ENCODE data around the gene NDP. TPM values are rescaled to one million over a fixed set of nuclear protein-coding genes. Genes with fewer than 3 reads are reported as not detected.

Gene NDP
- 0.60 TPM for polyA plus RNA-seq (2013, experiment 1 of 2)
- 0.76 TPM for polyA plus RNA-seq (2013, experiment 2 of 2)

- H3K9me3 ChIP-seq (ENCODE audit: insufficient read depth, low read depth, low read length), result no peaks in the 10 kb centered on the region
- WGBS, result 10% methylated on average over 26 of the region's 28 CpGs
- H3K4me3 ChIP-seq (ENCODE audit: low read length), result peak within 1 kb of the TSS; percentile 51
- peaks cover 19% of the 10 kb centered on the region for H3K27me3 ChIP-seq (ENCODE audit: insufficient read depth, low read length)
- H3K9ac ChIP-seq (ENCODE audit: low read depth, low read length), result peak within 1 kb of the TSS; percentile 59
- H3K36me3 ChIP-seq (ENCODE audit: insufficient read depth, low read length), result no peaks in the 10 kb centered on the region
- H3K27ac ChIP-seq (ENCODE audit: low read depth, low read length), result no peak within 1 kb of the TSS
- H3K4me1 ChIP-seq (ENCODE audit: insufficient read depth, low read length), result peaks cover 17% of the 10 kb centered on the region
These were observed at the start of gene NDP for GRCh38 chrX:43973249-43974099. Gene NDP (minus strand): TSS chrX:43973390. CDS start chrX:43958645, 14,745 bp downstream.

GRCh38 chrX:44022964-44023363 is 49.8 kb upstream of the NDP start:
- H3K36me3 ChIP-seq (ENCODE audit: insufficient read depth, low read length), result no peaks in the 10 kb centered on the region
- H3K9ac ChIP-seq (ENCODE audit: low read depth, low read length), result no peak overlapping the region
- WGBS, result 90% methylated on average over 2 of the region's 2 CpGs
- H3K9me3 ChIP-seq (ENCODE audit: insufficient read depth, low read depth, low read length), result no peaks in the 10 kb centered on the region
- no peaks in the 10 kb centered on the region for H3K4me1 ChIP-seq (ENCODE audit: insufficient read depth, low read length)
- H3K4me3 ChIP-seq (ENCODE audit: low read length), result no peak overlapping the region
- no peaks in the 10 kb centered on the region for H3K27me3 ChIP-seq (ENCODE audit: insufficient read depth, low read length)
- no peak overlapping the region for H3K27ac ChIP-seq (ENCODE audit: low read depth, low read length)

GRCh38 chrX:44020693-44021092 is 47.5 kb upstream of the NDP start:
- H3K9me3 ChIP-seq (ENCODE audit: insufficient read depth, low read depth, low read length), result no peaks in the 10 kb centered on the region
- 80% methylated on average over 1 of the region's 2 CpGs for WGBS
- no peak overlapping the region for H3K27ac ChIP-seq (ENCODE audit: low read depth, low read length)
- no peaks in the 10 kb centered on the region for H3K4me1 ChIP-seq (ENCODE audit: insufficient read depth, low read length)
- no peak overlapping the region for H3K9ac ChIP-seq (ENCODE audit: low read depth, low read length)
- no peaks in the 10 kb centered on the region for H3K27me3 ChIP-seq (ENCODE audit: insufficient read depth, low read length)
- H3K4me3 ChIP-seq (ENCODE audit: low read length), result no peak overlapping the region
- no peaks in the 10 kb centered on the region for H3K36me3 ChIP-seq (ENCODE audit: insufficient read depth, low read length)

- no peaks in the 10 kb centered on the region for H3K9me3 ChIP-seq (ENCODE audit: insufficient read depth, low read depth, low read length)
- H3K4me3 ChIP-seq (ENCODE audit: low read length), result no peak overlapping the region
- 98% methylated on average over 3 of the region's 3 CpGs for WGBS
- no peaks in the 10 kb centered on the region for H3K36me3 ChIP-seq (ENCODE audit: insufficient read depth, low read length)
- no peaks in the 10 kb centered on the region for H3K27me3 ChIP-seq (ENCODE audit: insufficient read depth, low read length)
- H3K4me1 ChIP-seq (ENCODE audit: insufficient read depth, low read length), result no peaks in the 10 kb centered on the region
- H3K27ac ChIP-seq (ENCODE audit: low read depth, low read length), result no peak overlapping the region
- H3K9ac ChIP-seq (ENCODE audit: low read depth, low read length), result no peak overlapping the region
These were observed 46.7 kb upstream of the NDP start for GRCh38 chrX:44019911-44020310.

GRCh38 chrX:44017676-44018075 is 44.5 kb upstream of the NDP start:
- Histone ChIP-seq H3K9ac (ENCODE audit: low read depth, low read length) (no peak overlapping the region), H3K27me3 (ENCODE audit: insufficient read depth, low read length) (no peaks in the 10 kb centered on the region)
- 100% methylated on average over 3 of the region's 3 CpGs for WGBS

GRCh38 chrX:44016906-44017305 is 43.7 kb upstream of the NDP start:
- Histone ChIP-seq H3K27me3 (ENCODE audit: insufficient read depth, low read length) (no peaks in the 10 kb centered on the region), H3K4me3 (ENCODE audit: low read length) (no peak overlapping the region), H3K36me3 (ENCODE audit: insufficient read depth, low read length) (no peaks in the 10 kb centered on the region), H3K4me1 (ENCODE audit: insufficient read depth, low read length) (no peaks in the 10 kb centered on the region), H3K27ac (ENCODE audit: low read depth, low read length) (no peak overlapping the region), H3K9ac (ENCODE audit: low read depth, low read length) (no peak overlapping the region), H3K9me3 (ENCODE audit: insufficient read depth, low read depth, low read length) (no peaks in the 10 kb centered on the region)
- WGBS, result 90% methylated on average over 3 of the region's 4 CpGs

More at GRCh38 chrX:44017676-44018075, 44.5 kb upstream of the NDP start:
- no peaks in the 10 kb centered on the region for H3K9me3 ChIP-seq (ENCODE audit: insufficient read depth, low read depth, low read length)
- no peak overlapping the region for H3K27ac ChIP-seq (ENCODE audit: low read depth, low read length)
- H3K4me1 ChIP-seq (ENCODE audit: insufficient read depth, low read length), result no peaks in the 10 kb centered on the region
- H3K4me3 ChIP-seq (ENCODE audit: low read length), result no peak overlapping the region
- H3K36me3 ChIP-seq (ENCODE audit: insufficient read depth, low read length), result no peaks in the 10 kb centered on the region

GRCh38 chrX:44012484-44013096 is 39.4 kb upstream of the NDP start:
- Histone ChIP-seq H3K9ac (ENCODE audit: low read depth, low read length) (no peak overlapping the region), H3K4me3 (ENCODE audit: low read length) (no peak overlapping the region), H3K36me3 (ENCODE audit: insufficient read depth, low read length) (no peaks in the 10 kb centered on the region), H3K4me1 (ENCODE audit: insufficient read depth, low read length) (no peaks in the 10 kb centered on the region), H3K9me3 (ENCODE audit: insufficient read depth, low read depth, low read length) (no peaks in the 10 kb centered on the region), H3K27ac (ENCODE audit: low read depth, low read length) (no peak overlapping the region), H3K27me3 (ENCODE audit: insufficient read depth, low read length) (no peaks in the 10 kb centered on the region)
- WGBS, result 93% methylated on average over 4 of the region's 4 CpGs

- H3K27me3 ChIP-seq (ENCODE audit: insufficient read depth, low read length), result no peaks in the 10 kb centered on the region
- no peaks in the 10 kb centered on the region for H3K4me1 ChIP-seq (ENCODE audit: insufficient read depth, low read length)
- no peaks in the 10 kb centered on the region for H3K36me3 ChIP-seq (ENCODE audit: insufficient read depth, low read length)
- WGBS, result 88% methylated on average over 3 of the region's 3 CpGs
- no peak overlapping the region for H3K27ac ChIP-seq (ENCODE audit: low read depth, low read length)
- no peak overlapping the region for H3K4me3 ChIP-seq (ENCODE audit: low read length)
- H3K9ac ChIP-seq (ENCODE audit: low read depth, low read length), result no peak overlapping the region
- H3K9me3 ChIP-seq (ENCODE audit: insufficient read depth, low read depth, low read length), result no peaks in the 10 kb centered on the region
These were observed 38.3 kb upstream of the NDP start for GRCh38 chrX:44011506-44011905.

GRCh38 chrX:44010626-44011025 is 37.4 kb upstream of the NDP start:
- Histone ChIP-seq H3K36me3 (ENCODE audit: insufficient read depth, low read length) (no peaks in the 10 kb centered on the region), H3K4me3 (ENCODE audit: low read length) (no peak overlapping the region), H3K9me3 (ENCODE audit: insufficient read depth, low read depth, low read length) (no peaks in the 10 kb centered on the region), H3K4me1 (ENCODE audit: insufficient read depth, low read length) (no peaks in the 10 kb centered on the region), H3K9ac (ENCODE audit: low read depth, low read length) (no peak overlapping the region), H3K27me3 (ENCODE audit: insufficient read depth, low read length) (no peaks in the 10 kb centered on the region), H3K27ac (ENCODE audit: low read depth, low read length) (no peak overlapping the region)
- no CpG with 5 or more reads among the region's 2 CpGs for WGBS

GRCh38 chrX:44006081-44006480 is 32.9 kb upstream of the NDP start:
- Histone ChIP-seq H3K4me3 (ENCODE audit: low read length) (no peak overlapping the region), H3K9ac (ENCODE audit: low read depth, low read length) (no peak overlapping the region), H3K36me3 (ENCODE audit: insufficient read depth, low read length) (no peaks in the 10 kb centered on the region), H3K27me3 (ENCODE audit: insufficient read depth, low read length) (no peaks in the 10 kb centered on the region), H3K9me3 (ENCODE audit: insufficient read depth, low read depth, low read length) (no peaks in the 10 kb centered on the region), H3K27ac (ENCODE audit: low read depth, low read length) (no peak overlapping the region), H3K4me1 (ENCODE audit: insufficient read depth, low read length) (no peaks in the 10 kb centered on the region)
- 88% methylated on average over 1 of the region's 1 CpG for WGBS

GRCh38 chrX:44003975-44004374 is 30.8 kb upstream of the NDP start:
- H3K4me1 ChIP-seq (ENCODE audit: insufficient read depth, low read length), result no peaks in the 10 kb centered on the region
- H3K4me3 ChIP-seq (ENCODE audit: low read length), result no peak overlapping the region
- WGBS, result 67% methylated on average over 1 of the region's 3 CpGs

More at GRCh38 chrX:44003975-44004374, 30.8 kb upstream of the NDP start:
- Histone ChIP-seq H3K9me3 (ENCODE audit: insufficient read depth, low read depth, low read length) (no peaks in the 10 kb centered on the region), H3K36me3 (ENCODE audit: insufficient read depth, low read length) (no peaks in the 10 kb centered on the region), H3K9ac (ENCODE audit: low read depth, low read length) (no peak overlapping the region), H3K27me3 (ENCODE audit: insufficient read depth, low read length) (no peaks in the 10 kb centered on the region), H3K27ac (ENCODE audit: low read depth, low read length) (no peak overlapping the region)

Measured in HUES64 (cell line).